Activated naive CD4-positive, alpha-beta T cell treated with anti-CD3 and anti-CD28 coated beads, Interleukin-2, amount 50 U/mL, for 24 hours (primary cell): Measurements from ENCODE around the gene LCTL.
"Not testable (repeated sequence)": the region's sequence is repeated elsewhere in the genome, so short reads cannot be mapped to it uniquely, and the experiment has no call there.

Source experiments
- H3K27ac Mint-ChIP-seq: one replicate; pipeline ENCODE4 v1.8.0; 2021; ENCODE audit warnings: mild to moderate bottlenecking, mixed read lengths
- H3K27me3 Mint-ChIP-seq: one replicate; pipeline ENCODE4 v1.8.0; 2021; ENCODE audit warnings: mixed read lengths
- H3K36me3 Mint-ChIP-seq: one replicate; pipeline ENCODE4 v1.8.0; 2021; ENCODE audit warnings: mixed read lengths
- H3K4me1 Mint-ChIP-seq: one replicate; pipeline ENCODE4 v1.8.0; 2021; ENCODE audit warnings: mixed read lengths
- H3K4me3 Mint-ChIP-seq: one replicate; pipeline ENCODE4 v1.8.0; 2021; ENCODE audit warnings: mild to moderate bottlenecking, mixed read lengths
- H3K9me3 Mint-ChIP-seq: one replicate; pipeline ENCODE4 v1.8.0; 2021; ENCODE audit warnings: mixed read lengths

Gene LCTL

DNA sequence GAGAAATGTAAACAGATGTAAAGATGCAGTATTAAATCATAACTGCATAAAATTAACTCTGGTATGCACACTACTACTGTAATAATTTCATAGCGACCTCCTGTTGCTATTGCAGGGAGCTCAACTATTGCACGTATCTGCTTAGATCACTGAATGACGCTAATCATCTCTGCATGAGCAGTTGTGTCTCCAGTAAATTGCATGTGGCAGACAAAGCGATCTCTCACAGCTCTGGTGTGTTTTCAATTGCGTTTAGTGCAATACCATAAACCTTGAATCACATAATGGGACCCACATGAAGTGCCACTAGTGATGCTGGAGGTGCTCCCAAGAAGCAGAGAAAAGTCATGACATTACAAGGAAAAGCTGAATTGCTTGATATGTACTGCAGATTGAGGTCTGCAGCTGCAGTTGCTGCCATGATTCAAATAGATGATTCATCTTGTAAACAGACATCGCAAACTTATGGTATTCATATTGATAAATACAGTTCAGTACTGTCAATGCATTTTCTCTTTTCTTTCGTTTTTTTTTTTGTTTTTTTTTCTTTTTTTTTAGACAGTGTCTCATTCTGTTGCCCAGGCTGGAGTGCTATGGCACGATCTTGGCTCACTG, 30.2 kb upstream of the LCTL start:
- Mint-ChIP-seq H3K27me3 (peaks cover 4% of the 10 kb centered on the region), H3K4me3 (no peak overlapping the region), H3K9me3 (no peaks in the 10 kb centered on the region), H3K27ac (no peak overlapping the region), H3K4me1 (peaks cover 7% of the 10 kb centered on the region), H3K36me3 (no peaks in the 10 kb centered on the region)

DNA sequence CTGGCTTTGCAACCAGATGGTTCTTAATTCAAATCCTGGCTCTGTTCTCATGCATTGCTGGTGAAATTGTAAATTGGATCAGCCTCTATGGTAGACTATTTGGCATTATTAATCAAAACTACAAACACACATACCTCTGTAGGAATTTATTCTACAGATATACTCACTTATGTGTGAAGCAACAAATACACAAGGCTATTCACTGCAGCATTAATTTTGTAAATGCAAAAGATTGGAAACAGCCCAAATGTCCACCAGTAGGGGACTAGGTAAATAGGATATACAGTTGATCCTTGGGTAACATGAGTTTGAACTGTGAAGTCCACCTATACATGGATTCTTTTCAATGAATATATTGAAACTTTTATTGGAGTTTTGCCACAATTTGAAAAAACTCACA, 29.5 kb upstream of the LCTL start:
- Mint-ChIP-seq H3K9me3 (no peaks in the 10 kb centered on the region), H3K27me3 (peaks cover 6% of the 10 kb centered on the region), H3K4me3 (no peak overlapping the region), H3K27ac (no peak overlapping the region), H3K4me1 (peaks cover 7% of the 10 kb centered on the region), H3K36me3 (no peaks in the 10 kb centered on the region)

DNA sequence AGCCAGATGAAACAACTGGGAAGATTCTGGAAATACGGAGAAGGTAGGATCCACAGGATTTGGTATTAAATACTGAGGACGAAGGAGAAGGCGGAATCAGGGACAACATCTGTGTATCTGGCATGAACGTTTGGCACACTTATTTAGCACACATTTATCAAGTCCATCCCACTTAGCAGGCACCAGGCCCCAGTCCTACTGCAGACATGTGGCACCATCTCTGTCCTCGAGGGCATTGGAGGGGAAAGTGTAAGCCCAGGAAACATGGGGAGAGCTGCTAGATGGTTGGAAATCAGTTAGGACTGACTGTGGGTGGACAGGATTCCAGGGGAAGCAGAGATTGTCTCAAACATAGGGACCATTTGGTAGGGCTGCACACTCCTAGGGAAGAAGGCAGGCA, 29.0 kb upstream of the LCTL start:
- Mint-ChIP-seq H3K4me1 (peaks cover 7% of the 10 kb centered on the region), H3K4me3 (no peak overlapping the region), H3K9me3 (no peaks in the 10 kb centered on the region), H3K27ac (no peak overlapping the region), H3K36me3 (no peaks in the 10 kb centered on the region), H3K27me3 (peaks cover 6% of the 10 kb centered on the region)

DNA sequence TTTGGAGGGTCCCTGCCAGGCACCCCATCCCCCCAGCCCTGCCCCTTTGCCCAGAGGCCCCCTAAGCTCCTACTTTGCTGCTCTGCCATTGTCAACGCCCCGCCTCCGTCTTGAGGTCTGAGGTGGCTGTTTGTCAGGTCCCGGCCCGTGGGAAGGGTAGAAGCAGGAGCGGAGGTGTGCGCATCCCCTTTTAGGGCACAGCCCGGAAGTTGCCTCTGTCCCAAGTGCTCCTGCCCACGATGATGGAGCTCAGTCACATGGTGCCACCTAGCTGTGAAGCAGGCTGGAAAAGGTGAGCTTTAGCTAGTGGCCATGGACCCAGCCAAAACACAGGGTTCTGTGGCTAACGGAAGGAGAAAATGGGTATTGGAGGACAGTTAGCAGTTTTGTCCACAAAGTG, 28.5 kb upstream of the LCTL start:
- H3K4me3 Mint-ChIP-seq: no peak overlapping the region
- H3K9me3 Mint-ChIP-seq: no peaks in the 10 kb centered on the region
- H3K36me3 Mint-ChIP-seq: no peaks in the 10 kb centered on the region
- no peak overlapping the region for H3K27ac Mint-ChIP-seq
- H3K4me1 Mint-ChIP-seq: peaks cover 7% of the 10 kb centered on the region
- peaks cover 6% of the 10 kb centered on the region for H3K27me3 Mint-ChIP-seq

DNA sequence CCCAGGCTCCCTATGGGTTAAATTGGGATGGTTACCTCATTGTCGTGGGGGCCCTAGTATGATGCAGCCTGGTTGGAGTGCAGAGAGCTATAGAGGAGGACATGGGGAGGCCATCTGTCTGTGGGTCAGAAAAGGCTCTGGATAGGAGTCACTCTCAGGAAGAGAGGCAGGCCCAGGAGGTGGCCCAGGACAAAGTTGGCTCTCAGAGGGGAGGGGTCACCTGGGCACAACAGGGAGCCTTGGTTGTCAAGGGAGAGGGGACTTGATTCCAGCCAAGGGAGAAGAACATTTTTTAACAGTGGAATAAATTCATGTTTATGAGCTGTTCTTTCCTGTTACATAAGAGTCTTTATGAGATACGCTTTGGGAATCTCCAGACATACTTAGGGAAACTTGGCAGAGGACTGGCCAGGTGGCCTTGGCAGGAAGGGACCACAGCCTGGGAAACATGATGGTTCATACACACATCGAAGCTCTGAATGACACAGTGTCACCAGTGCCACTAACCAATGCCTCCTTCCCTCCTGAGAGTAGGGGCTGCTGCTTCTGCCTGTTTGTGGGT, 27.5 kb upstream of the LCTL start:
- no peaks in the 10 kb centered on the region for H3K9me3 Mint-ChIP-seq
- no peaks in the 10 kb centered on the region for H3K36me3 Mint-ChIP-seq
- no peak overlapping the region for H3K4me3 Mint-ChIP-seq
- peaks cover 4% of the 10 kb centered on the region for H3K4me1 Mint-ChIP-seq
- H3K27me3 Mint-ChIP-seq: peaks cover 6% of the 10 kb centered on the region
- no peak overlapping the region for H3K27ac Mint-ChIP-seq

DNA sequence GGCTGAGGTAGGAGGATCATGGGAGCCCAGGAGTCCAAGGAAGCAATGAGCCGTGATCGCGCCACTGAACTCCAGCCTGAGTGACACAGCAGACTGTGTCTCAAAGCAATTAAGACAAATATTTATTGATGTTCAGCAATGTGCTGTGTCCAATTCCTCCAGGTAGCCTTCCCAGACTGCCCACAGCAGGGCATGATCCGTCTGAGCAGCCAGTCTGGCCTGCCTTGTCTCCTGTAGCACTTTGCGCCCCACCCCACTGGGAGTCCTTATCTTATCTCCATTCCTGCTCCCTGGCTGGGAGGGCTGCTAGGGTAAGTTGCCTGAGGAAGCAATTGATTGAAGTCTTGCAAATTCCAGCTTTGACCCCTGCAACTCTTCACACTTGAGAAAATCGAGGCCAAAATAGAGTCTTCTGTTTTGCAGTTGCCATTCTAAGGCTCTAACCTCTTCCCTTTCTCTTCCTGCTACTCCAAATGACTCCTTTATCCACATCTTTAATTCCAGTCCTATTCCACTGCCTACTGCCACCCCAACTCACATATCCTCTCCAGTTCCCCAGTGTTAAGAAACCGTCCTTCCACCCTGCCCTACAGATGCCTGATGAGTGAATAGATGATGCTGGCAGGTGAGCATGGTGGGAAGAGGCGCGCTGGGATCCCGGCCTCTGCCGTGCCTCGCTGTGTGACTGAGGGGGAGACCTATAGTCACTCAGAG, 26.9 kb upstream of the LCTL start:
- no peaks in the 10 kb centered on the region for H3K36me3 Mint-ChIP-seq
- H3K27ac Mint-ChIP-seq: no peak overlapping the region
- no peaks in the 10 kb centered on the region for H3K4me1 Mint-ChIP-seq
- peaks cover 8% of the 10 kb centered on the region for H3K27me3 Mint-ChIP-seq
- no peaks in the 10 kb centered on the region for H3K9me3 Mint-ChIP-seq
- no peak overlapping the region for H3K4me3 Mint-ChIP-seq

DNA sequence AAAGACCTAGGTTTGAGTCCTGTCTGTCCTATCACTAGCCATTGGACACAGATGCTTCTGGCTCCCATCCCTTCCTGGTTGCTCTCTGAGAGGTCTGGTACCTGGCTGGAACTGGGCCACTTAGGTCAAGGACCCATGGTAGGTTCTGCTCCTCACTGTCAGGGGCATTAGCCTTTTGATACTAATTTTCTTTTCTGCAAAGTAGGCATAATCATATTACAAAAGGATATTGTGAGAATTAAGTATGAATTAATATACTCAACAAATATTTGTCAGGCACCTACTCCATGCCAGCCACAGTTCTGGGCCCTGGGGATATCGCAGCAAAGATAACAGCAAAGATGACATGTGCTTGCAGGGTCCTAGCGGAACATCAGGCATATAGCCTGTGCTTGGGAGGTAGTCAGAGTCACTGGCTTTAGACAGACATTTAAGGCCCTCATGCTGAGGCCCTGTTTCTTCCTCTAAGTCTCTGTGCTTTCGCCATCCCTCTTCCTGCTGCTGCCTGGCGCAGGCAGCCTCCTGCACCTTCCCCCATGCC, 25.6 kb upstream of the LCTL start:
- no peaks in the 10 kb centered on the region for H3K9me3 Mint-ChIP-seq
- H3K27me3 Mint-ChIP-seq: peaks cover 8% of the 10 kb centered on the region
- no peak overlapping the region for H3K27ac Mint-ChIP-seq
- H3K4me1 Mint-ChIP-seq: no peaks in the 10 kb centered on the region
- no peak overlapping the region for H3K4me3 Mint-ChIP-seq
- H3K36me3 Mint-ChIP-seq: no peaks in the 10 kb centered on the region

DNA sequence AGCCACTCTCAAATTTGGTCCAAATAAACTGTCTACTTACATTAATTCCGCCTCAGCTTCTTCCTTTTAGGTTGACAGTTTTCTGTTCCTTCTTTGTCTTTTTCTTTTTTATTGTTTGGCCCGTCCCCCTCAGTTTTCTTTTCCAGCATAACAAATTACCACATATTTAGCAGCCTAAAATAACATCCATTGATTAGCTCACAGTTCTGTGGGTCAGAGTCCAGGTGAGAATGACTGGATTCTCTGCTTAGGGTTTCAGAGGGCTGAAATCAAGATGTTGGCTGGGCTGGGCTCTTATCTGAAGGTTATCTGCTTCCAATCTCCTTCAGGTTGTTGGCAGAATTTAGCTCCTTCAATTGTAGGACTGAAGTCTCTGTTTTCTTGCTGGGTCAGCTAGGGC, 24.6 kb upstream of the LCTL start:
- Mint-ChIP-seq H3K27ac (no peak overlapping the region), H3K36me3 (no peaks in the 10 kb centered on the region), H3K9me3 (no peaks in the 10 kb centered on the region), H3K4me3 (no peak overlapping the region), H3K27me3 (peaks cover 8% of the 10 kb centered on the region), H3K4me1 (no peaks in the 10 kb centered on the region)

DNA sequence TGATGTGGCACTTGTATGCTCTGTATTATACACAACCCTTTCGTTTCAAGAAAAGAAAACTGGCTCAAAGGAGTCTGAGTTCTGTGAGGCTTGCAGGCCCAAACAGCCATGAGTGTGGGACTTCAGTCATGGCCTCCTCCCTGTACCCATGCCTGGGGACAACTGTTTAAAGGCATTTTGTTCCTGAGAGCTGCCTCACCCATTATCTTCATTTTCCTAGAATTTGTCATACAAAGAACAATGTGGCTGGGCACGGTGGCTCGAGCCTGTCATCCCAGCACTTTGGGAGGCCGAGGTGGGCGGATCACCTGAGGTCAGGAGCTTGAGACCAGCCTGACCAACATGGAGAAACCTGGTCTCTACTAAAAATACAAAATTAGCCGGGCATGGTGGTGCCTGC, 23.6 kb upstream of the LCTL start:
- H3K27me3 Mint-ChIP-seq, H3K9me3 Mint-ChIP-seq, H3K4me1 Mint-ChIP-seq, H3K36me3 Mint-ChIP-seq, H3K4me3 Mint-ChIP-seq, H3K27ac Mint-ChIP-seq: not testable (repeated sequence)

DNA sequence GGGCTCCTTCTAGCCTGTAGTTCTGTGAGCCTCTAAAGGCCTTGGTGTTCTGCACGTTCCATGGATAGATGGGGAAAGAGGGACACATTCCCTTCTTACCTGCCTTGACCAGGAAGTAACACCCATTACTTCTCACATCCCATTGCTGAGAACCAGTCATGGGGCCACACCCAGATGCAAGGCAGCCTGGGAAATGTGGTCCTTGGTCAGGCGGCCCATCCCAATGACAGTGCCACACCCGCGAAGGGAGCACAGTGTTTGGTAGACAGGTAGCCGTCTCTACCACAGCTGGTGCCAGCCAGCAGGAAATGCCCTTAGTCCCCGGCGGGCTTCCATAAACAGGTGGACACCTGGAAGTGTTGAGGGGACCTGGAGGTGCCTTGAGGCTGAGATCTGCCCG, 23.2 kb upstream of the LCTL start:
- Mint-ChIP-seq H3K4me3 (no peak overlapping the region), H3K27ac (no peak overlapping the region), H3K9me3 (no peaks in the 10 kb centered on the region), H3K27me3 (peaks cover 8% of the 10 kb centered on the region), H3K36me3 (no peaks in the 10 kb centered on the region), H3K4me1 (no peaks in the 10 kb centered on the region)

DNA sequence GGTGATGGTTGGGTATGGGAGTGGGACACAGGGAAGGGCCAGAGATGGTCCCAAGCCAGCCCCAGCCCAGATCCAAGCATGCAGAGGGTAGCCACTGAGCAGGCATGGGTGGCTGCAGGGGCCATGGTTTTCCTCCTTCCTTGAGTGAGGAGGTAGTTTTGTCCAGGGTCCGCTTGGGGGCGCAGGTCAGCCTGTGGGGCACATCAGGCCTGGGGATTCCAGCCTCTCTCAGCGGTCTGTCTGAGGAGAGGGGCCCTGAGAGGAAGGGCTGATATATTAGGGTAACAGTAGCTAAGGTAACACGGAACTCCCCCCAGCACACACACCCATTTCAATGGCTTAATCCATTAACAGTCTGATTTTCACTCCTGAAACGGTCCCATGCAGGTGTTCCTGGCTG, 22.7 kb upstream of the LCTL start:
- no peaks in the 10 kb centered on the region for H3K9me3 Mint-ChIP-seq
- no peak overlapping the region for H3K27ac Mint-ChIP-seq
- H3K27me3 Mint-ChIP-seq: peaks cover 8% of the 10 kb centered on the region
- no peak overlapping the region for H3K4me3 Mint-ChIP-seq
- H3K36me3 Mint-ChIP-seq: no peaks in the 10 kb centered on the region
- no peaks in the 10 kb centered on the region for H3K4me1 Mint-ChIP-seq

DNA sequence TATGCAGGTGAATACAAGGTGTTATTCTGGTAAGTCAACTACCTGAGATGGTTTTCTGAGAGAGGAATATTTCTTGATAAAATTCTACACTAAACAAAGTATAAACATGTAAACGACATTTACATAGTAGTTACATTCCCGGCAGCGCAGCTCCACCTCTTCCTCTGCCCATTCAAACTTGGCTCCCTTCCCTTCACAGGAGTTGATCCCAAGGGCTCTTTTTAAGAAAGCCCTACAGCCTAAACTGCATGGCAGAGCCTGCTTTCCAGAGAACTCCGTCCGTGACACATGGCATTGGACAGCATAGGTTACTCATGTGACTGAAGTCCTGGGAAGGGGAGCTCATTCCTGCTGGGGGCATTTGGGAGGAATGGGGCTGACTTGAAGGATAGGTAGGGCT, 22.0 kb upstream of the LCTL start:
- Mint-ChIP-seq H3K4me3 (no peak overlapping the region), H3K27me3 (peaks cover 6% of the 10 kb centered on the region), H3K9me3 (no peaks in the 10 kb centered on the region), H3K27ac (no peak overlapping the region), H3K4me1 (no peaks in the 10 kb centered on the region), H3K36me3 (no peaks in the 10 kb centered on the region)

DNA sequence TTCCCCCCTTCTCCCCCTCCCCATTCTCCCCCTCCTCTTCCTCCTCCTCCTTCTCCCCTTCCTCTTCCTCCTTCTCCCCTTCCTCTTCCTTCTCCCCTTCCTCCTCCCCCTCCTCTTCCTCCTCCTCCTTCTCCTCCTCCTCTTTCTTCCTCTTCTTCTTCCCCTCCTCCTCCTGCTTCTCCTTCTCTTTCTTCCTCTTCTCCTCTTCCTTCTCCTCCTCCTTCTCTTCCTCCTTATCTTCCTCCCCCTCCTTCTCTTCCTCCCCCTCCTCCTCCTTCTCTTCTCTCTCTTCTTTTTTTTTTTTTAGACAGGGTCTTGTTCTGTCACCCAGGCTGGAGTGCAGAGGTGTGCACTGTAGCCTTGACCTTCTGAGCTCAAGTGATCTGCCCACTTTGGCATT, 21.2 kb upstream of the LCTL start:
- no peak overlapping the region for H3K27ac Mint-ChIP-seq
- H3K36me3 Mint-ChIP-seq: no peaks in the 10 kb centered on the region
- no peak overlapping the region for H3K4me3 Mint-ChIP-seq
- no peaks in the 10 kb centered on the region for H3K9me3 Mint-ChIP-seq
- H3K27me3 Mint-ChIP-seq: peaks cover 4% of the 10 kb centered on the region
- H3K4me1 Mint-ChIP-seq: no peaks in the 10 kb centered on the region

DNA sequence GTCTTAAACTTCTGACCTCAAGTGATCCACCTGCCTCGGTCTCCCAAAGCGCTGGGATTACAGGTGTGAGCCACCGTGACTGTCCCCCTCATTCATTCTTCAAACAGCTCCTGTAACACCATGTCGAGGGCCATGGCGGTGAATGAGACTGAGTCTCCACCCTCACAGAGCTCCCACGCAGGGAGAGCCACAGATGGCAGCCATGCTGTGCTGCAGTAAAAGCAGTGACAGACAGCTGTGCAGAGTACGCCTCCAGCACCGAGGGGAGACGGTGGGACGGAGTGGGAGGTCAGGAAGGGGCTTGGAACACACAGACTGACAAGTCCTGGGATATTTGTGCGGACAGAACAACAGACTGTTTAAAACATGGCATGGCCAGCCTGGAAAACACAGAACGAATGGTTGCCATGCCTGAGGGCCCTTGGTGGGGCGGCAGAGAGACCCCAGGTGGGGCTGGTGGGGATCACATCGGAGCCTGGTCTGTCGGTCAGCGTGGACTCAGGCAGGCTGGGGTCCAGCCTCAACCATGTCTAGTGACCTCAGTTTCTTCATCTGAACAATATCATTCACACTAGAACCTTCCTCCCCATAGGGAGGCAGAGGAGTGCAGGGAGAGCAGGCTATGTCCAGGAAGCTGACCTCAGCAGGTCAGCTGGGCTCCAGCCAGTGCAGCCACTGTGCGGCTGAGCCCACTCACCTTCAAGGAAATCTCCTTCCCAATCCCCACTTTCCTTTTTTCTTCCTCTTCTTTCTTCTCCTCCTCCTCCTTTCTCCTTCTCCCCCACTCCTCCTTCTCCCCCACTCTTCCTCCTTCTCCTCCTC, 20.6 kb upstream of the LCTL start:
- Mint-ChIP-seq H3K36me3 (no peaks in the 10 kb centered on the region), H3K27me3 (peaks cover 4% of the 10 kb centered on the region), H3K9me3 (no peaks in the 10 kb centered on the region), H3K4me1 (no peaks in the 10 kb centered on the region), H3K27ac (no peak overlapping the region), H3K4me3 (no peak overlapping the region)

DNA sequence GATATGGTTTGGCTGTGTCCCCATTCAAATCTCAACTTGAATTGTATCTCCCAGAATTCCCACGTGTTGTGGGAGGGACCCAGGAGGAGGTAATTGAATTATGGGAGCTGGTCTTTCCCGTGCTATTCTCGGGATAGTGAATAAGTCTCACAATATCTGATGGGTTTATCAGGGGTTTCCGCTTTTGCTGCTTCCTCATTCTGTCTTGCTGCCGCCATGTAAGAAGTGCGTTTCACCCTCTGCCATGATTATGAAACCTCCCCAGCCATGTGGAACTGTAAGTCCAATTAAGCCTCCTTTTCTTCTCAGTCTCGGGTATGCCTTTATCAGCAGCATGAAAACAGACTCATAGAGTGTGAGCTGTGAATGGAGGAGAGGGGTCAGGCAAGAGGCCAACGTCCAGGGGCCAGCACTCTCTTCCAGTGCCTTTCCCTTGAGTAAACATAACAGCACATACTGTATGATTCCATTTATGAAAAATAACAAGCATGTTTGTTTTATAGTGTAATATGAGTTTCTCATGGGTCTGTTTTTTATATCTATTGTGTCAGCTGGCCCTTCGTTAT, 16.3 kb upstream of the LCTL start:
- Mint-ChIP-seq H3K36me3 (no peaks in the 10 kb centered on the region), H3K4me1 (no peaks in the 10 kb centered on the region), H3K27me3 (no peaks in the 10 kb centered on the region), H3K4me3 (no peak overlapping the region), H3K27ac (no peak overlapping the region), H3K9me3 (no peaks in the 10 kb centered on the region)
